ENCODE measurements around the gene MS4A4A. TPM values are rescaled to one million over a fixed set of nuclear protein-coding genes. Genes with fewer than 3 reads are reported as not detected.
A peak's percentile ranks its signal among the peaks of the same experiment; 100 is the strongest.

Gene MS4A4A
- total RNA-seq, 1 experiment from 2014 or later = not detected

DNA sequence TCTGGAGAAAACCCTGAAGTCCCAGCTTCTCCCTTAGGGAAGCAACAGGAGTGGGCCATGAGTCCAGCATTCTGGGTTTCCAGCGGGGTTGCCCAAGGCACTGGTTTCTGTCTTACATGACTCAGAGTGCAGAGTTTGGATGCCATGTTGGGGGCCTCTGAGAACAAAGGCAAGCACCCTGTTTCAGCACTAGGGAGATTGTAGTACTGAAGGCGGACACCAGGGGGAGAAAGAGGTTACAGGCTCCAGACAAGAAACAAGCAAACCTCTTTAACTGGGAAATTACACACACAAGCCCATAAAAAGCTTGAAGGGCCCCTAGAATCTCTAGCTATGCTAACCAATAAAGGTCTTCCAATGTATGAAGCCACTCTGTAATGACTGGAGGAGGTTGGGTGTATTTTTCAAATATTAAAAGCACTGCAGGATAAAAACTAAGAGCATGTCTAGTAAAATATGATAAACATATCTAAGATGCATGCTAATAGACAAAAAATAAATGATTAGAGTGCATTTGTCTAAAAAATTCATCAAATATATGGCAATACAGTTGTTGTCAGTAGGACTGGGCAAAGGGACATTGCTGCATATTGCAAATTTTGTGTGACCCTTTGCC, 53.6 kb downstream of the MS4A4A start:
- Histone ChIP-seq H3K9me3 (peaks cover 3% of the 10 kb centered on the region; the same call in 1 of the 2 replicates), H3K36me3 (ENCODE audit: control insufficient read depth, insufficient read depth, low read length) (no peaks in the 10 kb centered on the region), H3K27me3 (replicated peaks; ENCODE audit: control insufficient read depth, insufficient read depth, low read length) (no peaks in the 10 kb centered on the region), H3K4me1 (no peaks in the 10 kb centered on the region), H3K4me3 (ENCODE audit: low read depth, low read length) (no peak overlapping the region)
- Mint-ChIP-seq H3K9me3 (ENCODE audit: unreplicated experiment) (no peaks in the 10 kb centered on the region), H3K27ac (ENCODE audit: unreplicated experiment) (no peak overlapping the region), H3K4me1 (ENCODE audit: low read depth, unreplicated experiment) (no peaks in the 10 kb centered on the region), H3K4me3 (ENCODE audit: unreplicated experiment) (no peak overlapping the region), H3K27me3 (ENCODE audit: insufficient read depth, unreplicated experiment) (no peaks in the 10 kb centered on the region), H3K36me3 (ENCODE audit: insufficient read depth, unreplicated experiment) (no peaks in the 10 kb centered on the region)
- ChIA-PET POLR2A (no interaction called here), CTCF (interaction anchor here (0.7 to 2.2 kb wide), 2 partner anchors 11 to 285 kb away, joined by 6 to 7 read pairs; no protein-coding TSS in a partner anchor)
- intact Hi-C loops (cut with micrococcal nuclease; ENCODE audit: unreplicated experiment) = loop anchor here (1.0 kb wide), 3 partner anchors 11 to 284 kb away; no protein-coding TSS in a partner anchor
- DNase-seq = peak; percentile 70 to 82
- no TSS peak for BruUV-seq (replicated peaks)
- TF ChIP-seq, protein P1, sequence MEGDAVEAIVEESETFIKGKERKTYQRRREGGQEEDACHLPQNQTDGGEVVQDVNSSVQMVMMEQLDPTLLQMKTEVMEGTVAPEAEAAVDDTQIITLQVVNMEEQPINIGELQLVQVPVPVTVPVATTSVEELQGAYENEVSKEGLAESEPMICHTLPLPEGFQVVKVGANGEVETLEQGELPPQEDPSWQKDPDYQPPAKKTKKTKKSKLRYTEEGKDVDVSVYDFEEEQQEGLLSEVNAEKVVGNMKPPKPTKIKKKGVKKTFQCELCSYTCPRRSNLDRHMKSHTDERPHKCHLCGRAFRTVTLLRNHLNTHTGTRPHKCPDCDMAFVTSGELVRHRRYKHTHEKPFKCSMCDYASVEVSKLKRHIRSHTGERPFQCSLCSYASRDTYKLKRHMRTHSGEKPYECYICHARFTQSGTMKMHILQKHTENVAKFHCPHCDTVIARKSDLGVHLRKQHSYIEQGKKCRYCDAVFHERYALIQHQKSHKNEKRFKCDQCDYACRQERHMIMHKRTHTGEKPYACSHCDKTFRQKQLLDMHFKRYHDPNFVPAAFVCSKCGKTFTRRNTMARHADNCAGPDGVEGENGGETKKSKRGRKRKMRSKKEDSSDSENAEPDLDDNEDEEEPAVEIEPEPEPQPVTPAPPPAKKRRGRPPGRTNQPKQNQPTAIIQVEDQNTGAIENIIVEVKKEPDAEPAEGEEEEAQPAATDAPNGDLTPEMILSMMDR (IDR thresholded peaks at IDR 0.05; ENCODE audit: insufficient read depth in 1 of 2, low read depth in 1 of 2, low read length in 1 of 2, severe bottlenecking in 1 of 2, unreplicated experiment in 1 of 2) = peak; percentile 81 to 85

DNA sequence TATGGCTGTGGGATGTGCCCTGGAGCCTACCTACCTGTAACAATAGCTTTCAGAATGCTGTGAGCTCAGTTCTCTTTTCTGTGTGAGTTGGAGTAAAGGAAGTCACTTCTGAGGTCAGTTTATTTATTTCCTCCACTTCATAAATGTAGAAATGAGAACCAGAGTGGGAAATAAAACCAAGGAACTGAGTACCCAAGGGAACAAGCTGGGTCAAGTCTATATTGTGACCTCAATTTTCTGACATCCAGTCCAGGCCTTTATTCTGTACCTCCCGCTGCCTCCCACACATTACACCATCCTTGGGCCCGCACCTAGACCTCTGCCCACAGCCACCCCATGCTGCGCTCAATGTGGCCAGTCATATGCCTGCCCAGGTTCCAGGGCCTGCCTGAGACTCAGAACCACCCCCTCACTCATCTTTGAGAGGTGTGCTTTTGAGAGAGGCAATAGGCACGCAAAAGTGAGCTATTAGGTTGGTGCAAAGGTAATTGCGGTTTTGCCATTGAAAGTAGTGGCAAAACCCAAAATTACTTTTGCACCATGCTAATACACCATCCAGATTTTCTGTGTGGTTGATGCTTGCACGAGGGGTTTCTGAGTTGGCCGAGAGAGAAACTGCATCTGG, 56.4 kb downstream of the MS4A4A start:
- POLR2A ChIA-PET = no interaction called here
- no peak overlapping the region for H3K27ac Mint-ChIP-seq (ENCODE audit: unreplicated experiment)

DNA sequence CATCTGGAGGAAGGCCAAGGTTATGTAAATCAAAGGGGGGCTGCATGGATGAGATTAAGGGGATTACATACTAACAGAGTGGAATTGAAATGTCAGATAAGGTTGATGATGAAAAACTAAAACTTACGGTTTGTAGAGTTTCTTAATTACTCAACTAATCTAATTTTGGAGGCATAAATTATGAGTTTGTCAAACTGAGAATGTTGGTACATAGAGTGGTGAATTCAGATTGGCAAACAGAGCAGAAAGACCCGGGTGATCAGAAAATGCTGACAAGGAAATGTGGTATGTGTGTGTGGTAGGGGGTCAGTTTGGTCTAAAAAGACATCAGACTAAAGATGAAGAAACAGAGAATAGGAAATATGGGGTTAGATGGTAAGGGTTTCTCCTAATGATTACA, 57.6 kb downstream of the MS4A4A start:
- intact Hi-C loops (cut with micrococcal nuclease; ENCODE audit: unreplicated experiment) = no loop called here
- no peaks in the 10 kb centered on the region for H3K4me1 Mint-ChIP-seq (ENCODE audit: low read depth, unreplicated experiment)
- Histone ChIP-seq H3K4me1 (no peaks in the 10 kb centered on the region), H3K4me3 (ENCODE audit: low read depth, low read length) (no peak overlapping the region), H3K27me3 (replicated peaks; ENCODE audit: control insufficient read depth, insufficient read depth, low read length) (no peaks in the 10 kb centered on the region), H3K9me3 (no peaks in the 10 kb centered on the region), H3K36me3 (ENCODE audit: control insufficient read depth, insufficient read depth, low read length) (no peaks in the 10 kb centered on the region)
- H3K27me3 Mint-ChIP-seq (ENCODE audit: insufficient read depth, unreplicated experiment) = no peaks in the 10 kb centered on the region
- BruUV-seq (replicated peaks) = no TSS peak
- no peaks in the 10 kb centered on the region for H3K9me3 Mint-ChIP-seq (ENCODE audit: unreplicated experiment)
- no peak overlapping the region for H3K4me3 Mint-ChIP-seq (ENCODE audit: unreplicated experiment)
- H3K27ac Mint-ChIP-seq (ENCODE audit: unreplicated experiment) = no peak overlapping the region
- H3K36me3 Mint-ChIP-seq (ENCODE audit: insufficient read depth, unreplicated experiment) = no peaks in the 10 kb centered on the region
- CTCF ChIA-PET = no interaction called here
- no peak for DNase-seq
- TF ChIP-seq, protein P1 (IDR thresholded peaks at IDR 0.05; ENCODE audit: insufficient read depth in 1 of 2, low read depth in 1 of 2, low read length in 1 of 2, severe bottlenecking in 1 of 2, unreplicated experiment in 1 of 2) = no peak
- POLR2A ChIA-PET = no interaction called here

More for the DNA sequence above, 56.4 kb downstream of the MS4A4A start:
- Mint-ChIP-seq H3K36me3 (ENCODE audit: insufficient read depth, unreplicated experiment) (no peaks in the 10 kb centered on the region), H3K9me3 (ENCODE audit: unreplicated experiment) (no peaks in the 10 kb centered on the region), H3K4me1 (ENCODE audit: low read depth, unreplicated experiment) (no peaks in the 10 kb centered on the region), H3K4me3 (ENCODE audit: unreplicated experiment) (no peak overlapping the region), H3K27me3 (ENCODE audit: insufficient read depth, unreplicated experiment) (no peaks in the 10 kb centered on the region)
- no peaks in the 10 kb centered on the region for H3K4me1 ChIP-seq
- no peaks in the 10 kb centered on the region for H3K36me3 ChIP-seq (ENCODE audit: control insufficient read depth, insufficient read depth, low read length)
- BruUV-seq (replicated peaks) = no TSS peak
- DNase-seq = no peak
- intact Hi-C loops (cut with micrococcal nuclease; ENCODE audit: unreplicated experiment) = no loop called here
- H3K9me3 ChIP-seq = no peaks in the 10 kb centered on the region
- H3K4me3 ChIP-seq (ENCODE audit: low read depth, low read length) = no peak overlapping the region
- TF ChIP-seq, protein P1 (IDR thresholded peaks at IDR 0.05; ENCODE audit: insufficient read depth in 1 of 2, low read depth in 1 of 2, low read length in 1 of 2, severe bottlenecking in 1 of 2, unreplicated experiment in 1 of 2) = no peak
- H3K27me3 ChIP-seq (replicated peaks; ENCODE audit: control insufficient read depth, insufficient read depth, low read length) = no peaks in the 10 kb centered on the region
- CTCF ChIA-PET = no interaction called here

Data from Caco-2 (cell line).